ENCODE measurements around the gene MALT1. TPM values are rescaled to one million over a fixed set of nuclear protein-coding genes. Genes with fewer than 3 reads are reported as not detected.
"Not testable (repeated sequence)": the region's sequence is repeated elsewhere in the genome, so short reads cannot be mapped to it uniquely, and the experiment has no call there.

MALT1 gene
- total RNA-seq, 1 experiment from 2014 or later, result 19.6 TPM

- TF ChIP-seq CTCF (conservative IDR thresholded peaks at IDR 0.05) (no peak), EZH2 (IDR thresholded peaks at IDR 0.05; ENCODE audit: low read depth) (no peak)
- Histone ChIP-seq H3K9me3 (ENCODE audit: insufficient read depth, low read depth) (no peaks in the 10 kb centered on the region), H2AFZ (no peak overlapping the region), H3K79me2 (ENCODE audit: low read depth) (no peaks in the 10 kb centered on the region), H3K4me1 (replicated peaks; ENCODE audit: insufficient read depth) (peaks cover 57% of the 10 kb centered on the region), H4K20me1 (ENCODE audit: insufficient read depth) (no peaks in the 10 kb centered on the region), H3K9me2 (ENCODE audit: insufficient read depth) (no peaks in the 10 kb centered on the region), H3K27me3 (ENCODE audit: insufficient read depth, low read depth) (no peaks in the 10 kb centered on the region), H3F3A (ENCODE audit: insufficient read depth, low read depth) (peaks cover 32% of the 10 kb centered on the region; the same call in 1 of the 2 replicates), H3K36me3 (ENCODE audit: low read depth) (no peaks in the 10 kb centered on the region), H3K27ac (peak overlapping the region; percentile 66), H3K4me2 (peak overlapping the region; percentile 55), H3K4me3 (no peak overlapping the region)
- intact Hi-C loops (cut with micrococcal nuclease; ENCODE audit: unreplicated experiment), result no loop called here
- ChIA-PET POLR2A (ENCODE audit: unreplicated experiment) (interaction anchor here (0.7 kb wide), 1 partner anchor 9 kb away, joined by 3 read pairs; no protein-coding TSS in a partner anchor), CTCF (no interaction called here)
- DNase-seq, result peak in 1 of 2 experiments; percentile 88
- no TSS peak for BruUV-seq (replicated peaks)
Measured at GRCh38 chr18:58639751-58640427, 31.4 kb upstream of the MALT1 start.

GRCh38 chr18:58640428-58640805, 30.8 kb upstream of the MALT1 start:
- Histone ChIP-seq H3K79me2 (ENCODE audit: low read depth) (no peaks in the 10 kb centered on the region), H4K20me1 (ENCODE audit: insufficient read depth) (no peaks in the 10 kb centered on the region), H3K36me3 (ENCODE audit: low read depth) (no peaks in the 10 kb centered on the region), H3K4me2 (peak overlapping the region; percentile 55), H3K9me3 (ENCODE audit: insufficient read depth, low read depth) (no peaks in the 10 kb centered on the region), H3K4me3 (no peak overlapping the region), H3K4me1 (replicated peaks; ENCODE audit: insufficient read depth) (peaks cover 55% of the 10 kb centered on the region), H3K9me2 (ENCODE audit: insufficient read depth) (no peaks in the 10 kb centered on the region), H2AFZ (no peak overlapping the region), H3K27ac (peak overlapping the region; percentile 66), H3K27me3 (ENCODE audit: insufficient read depth, low read depth) (no peaks in the 10 kb centered on the region), H3F3A (ENCODE audit: insufficient read depth, low read depth) (peaks cover 32% of the 10 kb centered on the region; the same call in 1 of the 2 replicates)
- CTCF ChIA-PET, result no interaction called here
- TF ChIP-seq CTCF (conservative IDR thresholded peaks at IDR 0.05), result no peak
- TF ChIP-seq EZH2 (IDR thresholded peaks at IDR 0.05; ENCODE audit: low read depth), result no peak
- intact Hi-C loops (cut with micrococcal nuclease; ENCODE audit: unreplicated experiment), result no loop called here
- POLR2A ChIA-PET (ENCODE audit: unreplicated experiment), result no interaction called here
- BruUV-seq (replicated peaks), result no TSS peak
- DNase-seq, result peak in 1 of 2 experiments; percentile 80

- Histone ChIP-seq H3K9me2 (ENCODE audit: insufficient read depth) (no peaks in the 10 kb centered on the region), H3K9me3 (ENCODE audit: insufficient read depth, low read depth) (no peaks in the 10 kb centered on the region), H4K20me1 (ENCODE audit: insufficient read depth) (no peaks in the 10 kb centered on the region), H3K4me3 (no peak overlapping the region), H3F3A (ENCODE audit: insufficient read depth, low read depth) (peaks cover 32% of the 10 kb centered on the region; the same call in 1 of the 2 replicates), H3K4me2 (peak overlapping the region; percentile 55), H2AFZ (no peak overlapping the region; the same call in 1 of the 2 replicates), H3K4me1 (replicated peaks; ENCODE audit: insufficient read depth) (peaks cover 49% of the 10 kb centered on the region), H3K27ac (peak overlapping the region; percentile 66), H3K36me3 (ENCODE audit: low read depth) (no peaks in the 10 kb centered on the region), H3K27me3 (ENCODE audit: insufficient read depth, low read depth) (no peaks in the 10 kb centered on the region), H3K79me2 (ENCODE audit: low read depth) (no peaks in the 10 kb centered on the region)
- DNase-seq, result peak in 1 of 2 experiments; percentile 49
- ChIA-PET POLR2A (ENCODE audit: unreplicated experiment) (no interaction called here), CTCF (no interaction called here)
- TF ChIP-seq EZH2 (IDR thresholded peaks at IDR 0.05; ENCODE audit: low read depth), result no peak
- no peak for TF ChIP-seq CTCF (conservative IDR thresholded peaks at IDR 0.05)
- intact Hi-C loops (cut with micrococcal nuclease; ENCODE audit: unreplicated experiment), result no loop called here
- BruUV-seq (replicated peaks), result no TSS peak
Measured at GRCh38 chr18:58640891-58641610, 30.2 kb upstream of the MALT1 start.

DNA sequence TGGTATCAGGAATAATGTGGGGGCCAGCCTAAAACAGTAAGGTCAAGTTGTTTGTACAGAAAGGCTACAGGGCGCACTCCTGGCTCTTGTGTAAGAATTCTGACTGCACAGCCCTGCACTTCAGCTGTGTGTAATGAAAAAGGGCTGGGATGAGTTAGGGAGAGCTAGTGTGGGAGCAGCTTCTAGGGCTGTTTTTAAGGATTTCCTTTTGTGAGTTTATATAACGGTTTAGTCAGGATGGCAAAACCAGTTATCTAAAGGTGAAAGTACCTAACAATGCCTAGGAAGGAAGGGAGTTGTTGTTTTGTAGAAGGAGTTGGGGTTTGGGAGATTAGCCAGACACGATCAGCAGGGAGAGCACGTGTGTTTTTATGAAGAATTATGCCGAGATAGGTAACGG, 27.7 kb upstream of the MALT1 start:
- POLR2A ChIA-PET (ENCODE audit: unreplicated experiment); H2AFZ ChIP-seq; H3K27me3 ChIP-seq (ENCODE audit: insufficient read depth, low read depth); H3K4me2 ChIP-seq; intact Hi-C loops (cut with micrococcal nuclease; ENCODE audit: unreplicated experiment); BruUV-seq (replicated peaks); H3K9me3 ChIP-seq (ENCODE audit: insufficient read depth, low read depth); CTCF ChIA-PET; H4K20me1 ChIP-seq (ENCODE audit: insufficient read depth); H3K27ac ChIP-seq; H3K36me3 ChIP-seq (ENCODE audit: low read depth); DNase-seq; H3K79me2 ChIP-seq (ENCODE audit: low read depth); H3K4me3 ChIP-seq; H3K9me2 ChIP-seq (ENCODE audit: insufficient read depth): not testable (repeated sequence)
- H3K4me1 ChIP-seq (replicated peaks; ENCODE audit: insufficient read depth), result peaks cover 34% of the 10 kb centered on the region
- peaks cover 27% of the 10 kb centered on the region; the same call in 1 of the 2 replicates for H3F3A ChIP-seq (ENCODE audit: insufficient read depth, low read depth)
